ENCODE data around the gene RNASE7. TPM values are rescaled to one million over a fixed set of nuclear protein-coding genes. Genes with fewer than 3 reads are reported as not detected.

RNASE7 gene
- total RNA-seq, 2 experiments from 2014 or later, result not detected

DNA sequence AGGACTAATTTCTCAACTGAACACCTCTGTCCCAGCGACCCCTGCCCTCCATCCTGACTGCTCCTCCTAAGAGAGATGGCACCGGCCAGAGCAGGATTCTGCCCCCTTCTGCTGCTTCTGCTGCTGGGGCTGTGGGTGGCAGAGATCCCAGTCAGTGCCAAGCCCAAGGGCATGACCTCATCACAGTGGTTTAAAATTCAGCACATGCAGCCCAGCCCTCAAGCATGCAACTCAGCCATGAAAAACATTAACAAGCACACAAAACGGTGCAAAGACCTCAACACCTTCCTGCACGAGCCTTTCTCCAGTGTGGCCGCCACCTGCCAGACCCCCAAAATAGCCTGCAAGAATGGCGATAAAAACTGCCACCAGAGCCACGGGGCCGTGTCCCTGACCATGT lies 756 bp downstream of the RNASE7 start:
- H3K27me3 Mint-ChIP-seq, result peaks cover 10% of the 10 kb centered on the region
- Histone ChIP-seq H3K4me1 (ENCODE audit: insufficient read depth, low read length) (peaks cover 15% of the 10 kb centered on the region), H3K36me3 (ENCODE audit: insufficient read depth, low read length) (no peaks in the 10 kb centered on the region), H3K27ac (ENCODE audit: low read depth in 1 of 2, low read length in 2 of 2) (no peak overlapping the region), H3K9me3 (ENCODE audit: control insufficient read depth in 1 of 2, insufficient read depth in 1 of 2, low read length in 2 of 2) (no peaks in the 10 kb centered on the region), H3K4me3 (ENCODE audit: low read length) (no peak overlapping the region), H3K27me3 (ENCODE audit: control insufficient read depth in 1 of 2, insufficient read depth in 2 of 2, low read length in 2 of 2) (no peaks in the 10 kb centered on the region)
- peaks cover 11% of the 10 kb centered on the region for H3K4me1 Mint-ChIP-seq (ENCODE audit: low read depth)
- TF ChIP-seq, protein P1, sequence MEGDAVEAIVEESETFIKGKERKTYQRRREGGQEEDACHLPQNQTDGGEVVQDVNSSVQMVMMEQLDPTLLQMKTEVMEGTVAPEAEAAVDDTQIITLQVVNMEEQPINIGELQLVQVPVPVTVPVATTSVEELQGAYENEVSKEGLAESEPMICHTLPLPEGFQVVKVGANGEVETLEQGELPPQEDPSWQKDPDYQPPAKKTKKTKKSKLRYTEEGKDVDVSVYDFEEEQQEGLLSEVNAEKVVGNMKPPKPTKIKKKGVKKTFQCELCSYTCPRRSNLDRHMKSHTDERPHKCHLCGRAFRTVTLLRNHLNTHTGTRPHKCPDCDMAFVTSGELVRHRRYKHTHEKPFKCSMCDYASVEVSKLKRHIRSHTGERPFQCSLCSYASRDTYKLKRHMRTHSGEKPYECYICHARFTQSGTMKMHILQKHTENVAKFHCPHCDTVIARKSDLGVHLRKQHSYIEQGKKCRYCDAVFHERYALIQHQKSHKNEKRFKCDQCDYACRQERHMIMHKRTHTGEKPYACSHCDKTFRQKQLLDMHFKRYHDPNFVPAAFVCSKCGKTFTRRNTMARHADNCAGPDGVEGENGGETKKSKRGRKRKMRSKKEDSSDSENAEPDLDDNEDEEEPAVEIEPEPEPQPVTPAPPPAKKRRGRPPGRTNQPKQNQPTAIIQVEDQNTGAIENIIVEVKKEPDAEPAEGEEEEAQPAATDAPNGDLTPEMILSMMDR (IDR thresholded peaks at IDR 0.05), result no peak
- ChIA-PET CTCF (interaction anchor here (1.8 kb wide), 1 partner anchor 28 kb away, joined by 6 read pairs; no protein-coding TSS in a partner anchor), POLR2A (interaction anchor here (2.0 kb wide), 1 partner anchor 61 kb away, joined by 7 read pairs; no protein-coding TSS in a partner anchor)
- no peak overlapping the region for H3K4me3 Mint-ChIP-seq
- intact Hi-C loops (cut with DNase I, micrococcal nuclease), result no loop called here
- no peaks in the 10 kb centered on the region for H3K9me3 Mint-ChIP-seq
- H3K36me3 Mint-ChIP-seq (ENCODE audit: low read depth), result no peaks in the 10 kb centered on the region
- DNase-seq, result no peak
- no peak overlapping the region for H3K27ac Mint-ChIP-seq
- no peak for ATAC-seq (ENCODE audit: poor library complexity)

DNA sequence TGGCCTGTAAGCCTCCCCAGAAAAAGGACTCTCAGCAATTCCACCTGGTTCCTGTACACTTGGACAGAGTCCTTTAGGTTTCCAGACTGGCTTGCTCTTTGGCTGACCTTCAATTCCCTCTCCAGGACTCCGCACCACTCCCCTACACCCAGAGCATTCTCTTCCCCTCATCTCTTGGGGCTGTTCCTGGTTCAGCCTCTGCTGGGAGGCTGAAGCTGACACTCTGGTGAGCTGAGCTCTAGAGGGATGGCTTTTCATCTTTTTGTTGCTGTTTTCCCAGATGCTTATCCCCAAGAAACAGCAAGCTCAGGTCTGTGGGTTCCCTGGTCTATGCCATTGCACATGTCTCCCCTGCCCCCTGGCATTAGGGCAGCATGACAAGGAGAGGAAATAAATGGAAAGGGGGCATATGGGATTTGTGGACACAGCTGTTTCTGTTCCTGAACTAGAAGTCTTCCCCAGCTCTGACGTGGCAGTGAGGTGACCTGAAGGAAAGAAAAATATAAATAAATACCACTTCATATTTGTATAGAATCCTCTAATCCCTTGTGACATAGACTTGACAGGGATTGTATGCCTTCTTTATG lies 1.3 kb downstream of the RNASE7 start:
- DNase-seq (no peak), ATAC-seq (ENCODE audit: poor library complexity) (no peak)
- H3K36me3 Mint-ChIP-seq (ENCODE audit: low read depth), result no peaks in the 10 kb centered on the region
- peaks cover 11% of the 10 kb centered on the region for H3K4me1 Mint-ChIP-seq (ENCODE audit: low read depth)
- Histone ChIP-seq H3K27me3 (ENCODE audit: control insufficient read depth in 1 of 2, insufficient read depth in 2 of 2, low read length in 2 of 2) (no peaks in the 10 kb centered on the region), H3K36me3 (ENCODE audit: insufficient read depth, low read length) (no peaks in the 10 kb centered on the region), H3K9me3 (ENCODE audit: control insufficient read depth in 1 of 2, insufficient read depth in 1 of 2, low read length in 2 of 2) (no peaks in the 10 kb centered on the region), H3K4me3 (ENCODE audit: low read length) (no peak overlapping the region), H3K27ac (ENCODE audit: low read depth in 1 of 2, low read length in 2 of 2) (no peak overlapping the region), H3K4me1 (ENCODE audit: insufficient read depth, low read length) (peaks cover 15% of the 10 kb centered on the region)
- TF ChIP-seq, protein P1 (IDR thresholded peaks at IDR 0.05), result no peak
- intact Hi-C loops (cut with DNase I, micrococcal nuclease), result no loop called here
- peaks cover 15% of the 10 kb centered on the region for H3K27me3 Mint-ChIP-seq
- ChIA-PET POLR2A (interaction anchor here (1.1 to 2.0 kb wide), 3 partner anchors 26 to 61 kb away, joined by 3 to 8 read pairs (median 7); no protein-coding TSS in a partner anchor), CTCF (interaction anchor here (1.7 to 1.9 kb wide), 3 partner anchors 29 to 61 kb away, joined by 4 to 10 read pairs (median 6); no protein-coding TSS in a partner anchor)
- no peaks in the 10 kb centered on the region for H3K9me3 Mint-ChIP-seq
- H3K27ac Mint-ChIP-seq, result no peak overlapping the region
- H3K4me3 Mint-ChIP-seq, result no peak overlapping the region

DNA sequence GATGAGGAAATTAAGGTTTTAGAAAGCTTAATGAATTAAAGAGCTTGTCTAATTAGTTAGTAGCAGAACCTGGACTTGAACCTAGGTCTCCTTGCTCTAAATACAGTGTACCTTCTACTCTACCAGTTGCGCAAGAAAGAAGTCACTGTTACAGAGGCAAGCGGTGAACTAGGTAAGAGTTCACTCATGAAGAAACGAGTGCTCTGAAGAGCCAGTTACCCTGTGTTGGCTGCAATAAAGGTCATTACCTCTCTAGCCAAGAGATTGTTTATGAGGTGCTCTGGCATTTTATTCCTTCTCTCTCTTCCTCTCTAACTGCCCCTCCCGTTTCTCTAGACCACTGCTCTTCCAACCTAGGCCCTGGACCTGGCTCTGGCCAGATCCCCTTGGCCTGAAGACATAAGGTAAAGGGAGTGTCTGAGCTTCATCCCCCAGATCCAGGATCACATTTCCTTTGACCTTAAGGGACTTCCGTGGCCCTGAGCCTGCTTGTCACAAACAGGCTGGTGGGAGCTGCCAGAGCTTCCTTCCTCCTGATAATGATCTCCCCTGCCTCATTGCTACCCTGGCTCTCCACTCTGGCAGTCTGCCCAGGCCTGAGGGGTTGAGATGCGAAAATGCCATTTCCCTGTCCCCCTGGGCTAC lies 1.9 kb downstream of the RNASE7 start:
- POLR2A ChIA-PET, result interaction anchor here (1.1 to 2.0 kb wide), 3 partner anchors 27 to 60 kb away, joined by 3 to 8 read pairs (median 7); no protein-coding TSS in a partner anchor
- no peak overlapping the region for H3K4me3 ChIP-seq (ENCODE audit: low read length)
- H3K36me3 ChIP-seq (ENCODE audit: insufficient read depth, low read length), result no peaks in the 10 kb centered on the region
- no peak overlapping the region for H3K4me3 Mint-ChIP-seq
- H3K4me1 Mint-ChIP-seq (ENCODE audit: low read depth), result peaks cover 11% of the 10 kb centered on the region
- intact Hi-C loops (cut with DNase I, micrococcal nuclease), result no loop called here
- H3K36me3 Mint-ChIP-seq (ENCODE audit: low read depth), result no peaks in the 10 kb centered on the region
- ATAC-seq (ENCODE audit: poor library complexity) (peak; percentile 46), DNase-seq (peak in 4 of 14 experiments; percentile 30 to 44 (median 40))
- no peak overlapping the region for H3K27ac Mint-ChIP-seq
- no peaks in the 10 kb centered on the region for H3K9me3 ChIP-seq (ENCODE audit: control insufficient read depth in 1 of 2, insufficient read depth in 1 of 2, low read length in 2 of 2)
- TF ChIP-seq, protein P1 (IDR thresholded peaks at IDR 0.05), result no peak
- no peaks in the 10 kb centered on the region for H3K27me3 ChIP-seq (ENCODE audit: control insufficient read depth in 1 of 2, insufficient read depth in 2 of 2, low read length in 2 of 2)
- peaks cover 15% of the 10 kb centered on the region for H3K4me1 ChIP-seq (ENCODE audit: insufficient read depth, low read length)
- H3K27ac ChIP-seq (ENCODE audit: low read depth in 1 of 2, low read length in 2 of 2), result no peak overlapping the region
- H3K9me3 Mint-ChIP-seq, result no peaks in the 10 kb centered on the region
- CTCF ChIA-PET, result interaction anchor here (1.7 to 1.9 kb wide), 2 partner anchors 29 to 60 kb away, joined by 4 to 10 read pairs; no protein-coding TSS in a partner anchor
- peaks cover 17% of the 10 kb centered on the region for H3K27me3 Mint-ChIP-seq
